HG02973 (cell line): ENCODE results near the gene RAD51AP2.
"Not testable (repeated sequence)": the region's sequence is repeated elsewhere in the genome, so short reads cannot be mapped to it uniquely, and the experiment has no call there.

Source experiments
- ATAC-seq: cut with Tn5 transposase; IDR thresholded peaks from one replicate; pipeline ENCODE4 v1.9.1; 2021; ENCODE audit warnings: moderate library complexity; ENCODE audit not compliant: unreplicated experiment

Gene RAD51AP2

DNA sequence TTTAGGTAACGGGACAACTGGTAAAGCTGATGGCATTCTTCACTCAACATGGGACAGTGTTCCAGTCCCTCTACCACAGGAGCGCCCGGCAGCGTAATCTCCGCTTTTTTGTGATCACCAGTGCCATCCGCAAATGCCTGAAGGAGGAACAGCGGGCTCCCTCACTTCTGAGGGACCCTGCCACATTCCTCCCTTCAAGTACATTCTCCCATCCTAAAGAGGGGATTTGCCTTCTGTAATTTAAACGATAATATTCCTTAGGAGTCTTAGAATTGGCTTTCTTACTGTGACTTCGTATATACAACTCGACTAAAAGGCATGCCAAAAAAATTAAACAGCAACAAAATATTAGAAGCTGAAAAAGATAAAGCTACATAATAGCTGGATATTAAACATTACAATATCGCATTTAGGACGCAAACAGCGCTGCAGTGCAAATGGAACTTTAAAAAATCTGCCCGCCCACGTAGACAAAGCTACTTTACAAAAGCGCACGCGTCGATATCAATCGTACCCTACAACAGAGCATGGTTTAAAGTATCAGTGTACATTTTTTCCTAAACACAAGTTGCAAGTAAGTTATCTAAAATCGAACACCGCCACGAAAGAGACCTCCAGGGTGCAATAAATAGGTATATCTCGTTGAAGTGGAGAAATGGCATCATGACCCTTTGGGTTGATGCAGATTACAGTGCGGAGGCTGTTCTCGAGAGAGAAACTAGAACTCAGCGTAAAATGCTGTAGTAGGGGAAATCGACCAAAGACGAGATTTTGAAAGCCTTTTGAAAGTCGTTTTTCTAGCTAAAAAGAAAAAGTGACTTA, 20.0 kb upstream of the RAD51AP2 start:
- ATAC-seq, result peak; percentile 22

- no peak for ATAC-seq
Measured at GRCh38 chr2:17536416-17536815, 18.2 kb upstream of the RAD51AP2 start.

- no peak for ATAC-seq
Measured at GRCh38 chr2:17533546-17533945, 15.3 kb upstream of the RAD51AP2 start.

- ATAC-seq, result no peak
Measured at GRCh38 chr2:17529771-17530170, 11.5 kb upstream of the RAD51AP2 start.

GRCh38 chr2:17522303-17522702, 4.1 kb upstream of the RAD51AP2 start:
- ATAC-seq, result no peak

- no peak for ATAC-seq
Measured at GRCh38 chr2:17521621-17522020, 3.4 kb upstream of the RAD51AP2 start.

DNA sequence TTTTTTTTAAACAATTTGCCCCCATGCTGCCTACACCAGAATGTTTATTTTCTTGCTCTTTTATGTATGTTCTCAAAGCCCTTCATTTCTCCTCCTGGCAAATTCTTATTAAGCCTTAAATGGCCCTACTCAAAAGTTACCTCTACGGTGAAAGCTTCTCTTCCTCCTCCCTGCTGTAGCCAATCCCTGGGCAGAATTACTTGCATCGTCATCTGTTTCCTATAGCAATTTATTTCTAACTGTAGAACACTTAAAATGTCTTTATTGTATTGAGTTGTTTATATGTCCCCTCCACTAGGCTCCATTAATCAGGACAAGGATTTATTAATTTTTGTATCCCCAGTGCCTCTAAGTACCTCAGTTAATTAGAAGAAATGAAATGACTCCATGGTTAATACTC, 2.5 kb upstream of the RAD51AP2 start:
- peak; percentile 38 for ATAC-seq

GRCh38 chr2:17519486-17519885, 1.2 kb upstream of the RAD51AP2 start:
- ATAC-seq, result no peak

- ATAC-seq, result peak; percentile 11
Measured at GRCh38 chr2:17517481-17518211, 594 bp downstream of the RAD51AP2 start.

GRCh38 chr2:17515652-17516051, 2.6 kb downstream of the RAD51AP2 start:
- ATAC-seq, result peak; percentile 40

DNA sequence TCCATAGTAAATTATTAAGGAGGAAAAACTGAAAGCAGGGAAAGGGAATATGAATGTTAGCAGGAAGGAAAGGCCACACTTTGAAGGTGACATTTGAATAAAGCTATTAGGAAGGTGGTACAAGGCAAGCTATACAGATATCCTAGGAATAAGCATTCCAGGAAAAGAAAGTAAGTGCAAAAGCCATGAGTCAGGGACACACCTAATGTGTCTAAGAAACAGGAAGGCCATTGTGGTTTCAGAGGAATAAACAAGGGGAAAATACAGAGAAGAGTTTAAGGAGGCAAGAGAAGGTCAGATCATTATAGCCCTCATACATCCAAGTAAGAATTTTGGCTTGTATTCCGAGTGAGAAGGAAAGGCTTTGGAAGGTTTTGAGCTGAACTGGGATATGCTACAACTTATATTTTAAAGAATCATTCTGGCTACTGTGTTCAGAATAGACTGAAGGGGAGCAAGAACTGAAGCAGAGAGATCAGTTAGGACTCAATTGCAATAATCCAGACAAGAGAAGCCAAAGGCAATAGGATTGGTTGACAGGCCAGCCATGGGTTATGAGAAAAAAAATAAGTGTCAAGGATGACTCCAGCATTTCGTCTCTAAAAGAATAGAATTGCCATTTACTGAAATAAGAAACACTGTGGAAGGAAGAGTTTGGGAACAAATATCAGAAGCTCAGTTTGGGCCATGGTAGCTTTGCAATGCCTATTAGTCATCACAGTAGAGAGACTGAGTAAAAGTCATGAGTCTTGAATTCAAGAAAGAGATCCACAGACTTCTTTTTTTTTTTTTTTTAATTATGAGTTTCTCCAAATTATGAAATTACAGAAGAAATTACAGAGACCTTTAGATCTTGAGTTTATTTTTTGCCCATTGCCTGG, 11.3 kb downstream of the RAD51AP2 start:
- no peak for ATAC-seq

- no peak for ATAC-seq
Measured at GRCh38 chr2:17497718-17498117, 20.5 kb downstream of the RAD51AP2 start.

- ATAC-seq, result no peak
Measured at GRCh38 chr2:17495590-17495989, 22.6 kb downstream of the RAD51AP2 start.

DNA sequence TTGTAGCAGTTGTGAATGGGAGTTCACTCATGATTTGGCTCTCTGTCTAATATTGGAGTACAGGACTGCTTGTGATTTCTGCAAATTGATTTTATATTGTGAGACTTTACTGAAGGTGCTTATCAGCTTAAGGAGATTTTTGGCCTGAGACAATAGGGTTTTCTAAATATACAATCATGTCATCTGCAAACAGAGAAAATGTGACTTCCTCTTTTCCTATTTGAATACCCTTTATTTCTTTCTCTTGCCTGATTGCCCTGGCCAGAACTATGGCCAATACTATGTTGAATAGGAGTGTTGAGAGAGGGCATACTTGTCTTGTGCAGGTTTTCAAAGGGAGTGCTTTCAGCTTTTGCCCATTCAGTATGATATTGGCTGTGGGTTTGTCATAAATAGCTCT, 28.1 kb downstream of the RAD51AP2 start:
- ATAC-seq, result not testable (repeated sequence)

- not testable (repeated sequence) for ATAC-seq
Measured at GRCh38 chr2:17488610-17489009, 29.6 kb downstream of the RAD51AP2 start.

GRCh38 chr2:17483496-17483895, 34.7 kb downstream of the RAD51AP2 start:
- ATAC-seq, result no peak

- no peak for ATAC-seq
Measured at GRCh38 chr2:17482651-17483050, 35.6 kb downstream of the RAD51AP2 start.

DNA sequence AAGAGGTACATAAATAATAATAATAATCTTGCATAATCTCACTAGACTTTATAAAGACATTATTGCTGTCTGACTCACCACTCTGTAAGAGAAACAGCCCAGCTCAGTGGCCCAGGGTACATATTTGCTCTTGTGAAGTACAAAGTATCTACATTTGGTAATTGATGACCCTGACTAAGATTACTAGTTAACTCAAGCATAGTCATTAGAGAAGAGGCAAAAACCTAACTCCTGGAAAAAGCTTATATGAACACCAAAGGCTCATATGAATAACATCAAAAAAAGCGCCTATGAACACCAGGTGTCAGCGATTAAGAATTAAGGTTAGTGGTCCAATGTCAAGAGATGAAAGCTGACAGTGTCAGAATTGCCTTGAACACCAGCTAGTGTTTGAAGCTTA, 38.4 kb downstream of the RAD51AP2 start:
- ATAC-seq, result no peak

GRCh38 chr2:17476830-17477229, 41.4 kb downstream of the RAD51AP2 start:
- no peak for ATAC-seq

DNA sequence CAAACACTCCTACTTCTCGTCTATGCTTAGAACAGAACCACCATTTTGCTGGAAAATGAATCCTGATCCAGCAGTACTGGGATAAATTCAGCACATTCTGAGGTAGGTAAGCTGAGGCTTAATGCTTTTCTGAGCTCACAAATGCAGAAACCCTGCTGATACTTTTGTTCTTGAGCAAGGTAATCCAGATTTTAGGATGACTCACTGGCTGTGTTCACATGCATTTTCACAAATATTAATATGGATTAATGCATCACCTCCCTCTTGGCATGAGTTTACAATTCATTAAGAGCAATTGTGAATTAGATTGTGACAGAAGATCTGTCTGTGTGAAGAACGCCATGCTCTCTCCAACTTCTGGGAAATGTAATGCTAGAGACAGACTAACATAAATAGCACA, 42.2 kb downstream of the RAD51AP2 start:
- no peak for ATAC-seq

GRCh38 chr2:17475286-17475685, 43.0 kb downstream of the RAD51AP2 start:
- no peak for ATAC-seq
